ENCODE results near the gene AGPAT4.

The AGPAT4 gene

GRCh38 chr6:161256407-161256806 is 17.5 kb downstream of the AGPAT4 start:
- in situ Hi-C loops (cut with MboI; ENCODE audit: low sequenced_read_pairs) = no loop called here

- in situ Hi-C loops (cut with MboI; ENCODE audit: low sequenced_read_pairs) = no loop called here
Observed at GRCh38 chr6:161255518-161255917, 18.3 kb downstream of the AGPAT4 start.

GRCh38 chr6:161254464-161255253 is 19.2 kb downstream of the AGPAT4 start:
- in situ Hi-C loops (cut with MboI; ENCODE audit: low sequenced_read_pairs) = no loop called here

GRCh38 chr6:161254126-161254463 is 19.8 kb downstream of the AGPAT4 start:
- in situ Hi-C loops (cut with MboI; ENCODE audit: low sequenced_read_pairs) = no loop called here

- in situ Hi-C loops (cut with MboI; ENCODE audit: low sequenced_read_pairs) = no loop called here
Observed at GRCh38 chr6:161251345-161251744, 22.5 kb downstream of the AGPAT4 start.

GRCh38 chr6:161249327-161249726 is 24.5 kb downstream of the AGPAT4 start:
- in situ Hi-C loops (cut with MboI; ENCODE audit: low sequenced_read_pairs) = no loop called here

- in situ Hi-C loops (cut with MboI; ENCODE audit: low sequenced_read_pairs) = no loop called here
Observed at GRCh38 chr6:161246725-161247124, 27.1 kb downstream of the AGPAT4 start.

- in situ Hi-C loops (cut with MboI; ENCODE audit: low sequenced_read_pairs) = no loop called here
Observed at GRCh38 chr6:161245363-161245762, 28.5 kb downstream of the AGPAT4 start.

- in situ Hi-C loops (cut with MboI; ENCODE audit: low sequenced_read_pairs) = no loop called here
Observed at GRCh38 chr6:161244725-161245124, 29.1 kb downstream of the AGPAT4 start.

- in situ Hi-C loops (cut with MboI; ENCODE audit: low sequenced_read_pairs) = no loop called here
Observed at GRCh38 chr6:161242779-161243693, 30.8 kb downstream of the AGPAT4 start.

GRCh38 chr6:161242113-161242512 is 31.7 kb downstream of the AGPAT4 start:
- in situ Hi-C loops (cut with MboI; ENCODE audit: low sequenced_read_pairs) = no loop called here

- in situ Hi-C loops (cut with MboI; ENCODE audit: low sequenced_read_pairs) = no loop called here
Observed at GRCh38 chr6:161239001-161239400, 34.9 kb downstream of the AGPAT4 start.

- in situ Hi-C loops (cut with MboI; ENCODE audit: low sequenced_read_pairs) = no loop called here
Observed at GRCh38 chr6:161238500-161238899, 35.4 kb downstream of the AGPAT4 start.

GRCh38 chr6:161238081-161238480 is 35.8 kb downstream of the AGPAT4 start:
- in situ Hi-C loops (cut with MboI; ENCODE audit: low sequenced_read_pairs) = no loop called here

GRCh38 chr6:161237176-161237575 is 36.7 kb downstream of the AGPAT4 start:
- in situ Hi-C loops (cut with MboI; ENCODE audit: low sequenced_read_pairs) = no loop called here

- in situ Hi-C loops (cut with MboI; ENCODE audit: low sequenced_read_pairs) = no loop called here
Observed at GRCh38 chr6:161235776-161236633, 37.9 kb downstream of the AGPAT4 start.

GRCh38 chr6:161233986-161234661 is 39.7 kb downstream of the AGPAT4 start:
- in situ Hi-C loops (cut with MboI; ENCODE audit: low sequenced_read_pairs) = no loop called here

- in situ Hi-C loops (cut with MboI; ENCODE audit: low sequenced_read_pairs) = no loop called here
Observed at GRCh38 chr6:161232467-161232866, 41.4 kb downstream of the AGPAT4 start.

GRCh38 chr6:161232010-161232409 is 41.9 kb downstream of the AGPAT4 start:
- in situ Hi-C loops (cut with MboI; ENCODE audit: low sequenced_read_pairs) = no loop called here

- in situ Hi-C loops (cut with MboI; ENCODE audit: low sequenced_read_pairs) = no loop called here
Observed at GRCh38 chr6:161230339-161230738, 43.5 kb downstream of the AGPAT4 start.
